ENCODE measurements around the gene SEC24D.

DNA sequence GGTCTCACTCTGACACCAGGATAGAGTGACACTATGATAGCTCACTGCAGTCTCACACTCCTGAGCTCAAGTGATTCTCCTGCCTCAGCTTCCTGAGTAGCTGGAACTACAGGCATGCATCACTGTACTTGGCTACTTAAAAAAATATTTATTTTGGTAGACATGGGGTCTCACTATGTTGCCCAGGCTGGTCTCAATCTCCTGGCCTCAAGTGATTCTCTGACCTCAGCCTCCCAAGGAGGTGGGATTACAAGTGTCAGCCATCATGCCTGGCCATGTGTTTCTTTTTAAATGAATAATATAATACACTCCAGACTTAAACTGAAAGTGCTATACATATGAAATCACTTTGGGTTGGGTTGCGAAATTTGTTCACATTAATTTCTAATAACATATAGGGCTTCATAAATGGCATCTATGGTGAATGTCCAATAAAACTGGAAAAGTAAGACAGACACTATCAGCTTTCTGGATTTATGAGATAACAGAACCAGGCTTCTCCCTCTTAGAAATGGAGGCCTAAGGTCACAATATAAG is 48.0 kb downstream of the SEC24D start:
- TF ChIP-seq, protein P1, sequence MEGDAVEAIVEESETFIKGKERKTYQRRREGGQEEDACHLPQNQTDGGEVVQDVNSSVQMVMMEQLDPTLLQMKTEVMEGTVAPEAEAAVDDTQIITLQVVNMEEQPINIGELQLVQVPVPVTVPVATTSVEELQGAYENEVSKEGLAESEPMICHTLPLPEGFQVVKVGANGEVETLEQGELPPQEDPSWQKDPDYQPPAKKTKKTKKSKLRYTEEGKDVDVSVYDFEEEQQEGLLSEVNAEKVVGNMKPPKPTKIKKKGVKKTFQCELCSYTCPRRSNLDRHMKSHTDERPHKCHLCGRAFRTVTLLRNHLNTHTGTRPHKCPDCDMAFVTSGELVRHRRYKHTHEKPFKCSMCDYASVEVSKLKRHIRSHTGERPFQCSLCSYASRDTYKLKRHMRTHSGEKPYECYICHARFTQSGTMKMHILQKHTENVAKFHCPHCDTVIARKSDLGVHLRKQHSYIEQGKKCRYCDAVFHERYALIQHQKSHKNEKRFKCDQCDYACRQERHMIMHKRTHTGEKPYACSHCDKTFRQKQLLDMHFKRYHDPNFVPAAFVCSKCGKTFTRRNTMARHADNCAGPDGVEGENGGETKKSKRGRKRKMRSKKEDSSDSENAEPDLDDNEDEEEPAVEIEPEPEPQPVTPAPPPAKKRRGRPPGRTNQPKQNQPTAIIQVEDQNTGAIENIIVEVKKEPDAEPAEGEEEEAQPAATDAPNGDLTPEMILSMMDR (conservative IDR thresholded peaks at IDR 0.05; ENCODE audit: low read depth, low read length): no peak
- TF ChIP-seq EZH2 (IDR thresholded peaks at IDR 0.05; ENCODE audit: low read length, unreplicated experiment): no peak

All from PC-3 (cell line).